T-helper 2 cell treated with Interferon-gamma antibody and Interleukin-4, amounts not matched to agents 100 ng/mL and 5 ng/mL, for 36 hours (primary cell): ENCODE results near the gene RFX2. TPM values are rescaled to one million over a fixed set of nuclear protein-coding genes. Genes with fewer than 3 reads are reported as not detected.
"Not testable (repeated sequence)": the region's sequence is repeated elsewhere in the genome, so short reads cannot be mapped to it uniquely, and the experiment has no call there.

Experiments
- intact Hi-C: fragments of 100-400 bp; cut with micrococcal nuclease; formaldehyde crosslinking; loops from one replicate; pipeline ENCODE4 v1.15.1; 2023
- total RNA-seq: library from RNA; stranded (reverse); gene quantifications from 2 replicates; pipeline ENCODE4 v1.2.3, GENCODE V29; 2022

RFX2 gene
- total RNA-seq, 1 donor from 2014 or later: 8.1 TPM

GRCh38 chr19:5975388-5975728, 134.9 kb downstream of the RFX2 start:
- intact Hi-C loops: loop anchor here (5.0 kb wide), 1 partner anchor 387 kb away; the partner anchor contains the start of gene CLPP

- intact Hi-C loops: loop anchor here (5.0 kb wide), 1 partner anchor 387 kb away; the partner anchor contains the start of gene CLPP
Measured at GRCh38 chr19:5974721-5975387, 135.4 kb downstream of the RFX2 start.

GRCh38 chr19:5973867-5974635, 136.2 kb downstream of the RFX2 start:
- intact Hi-C loops: no loop called here

- intact Hi-C loops: no loop called here
Measured at GRCh38 chr19:5973376-5973775, 136.9 kb downstream of the RFX2 start.

GRCh38 chr19:5972355-5972731, 138.0 kb downstream of the RFX2 start:
- intact Hi-C loops: no loop called here

GRCh38 chr19:5971714-5972354, 138.5 kb downstream of the RFX2 start:
- intact Hi-C loops: no loop called here

GRCh38 chr19:5969476-5969875, 140.8 kb downstream of the RFX2 start:
- intact Hi-C loops: no loop called here

GRCh38 chr19:5968431-5969373, 141.6 kb downstream of the RFX2 start:
- intact Hi-C loops: no loop called here

- intact Hi-C loops: no loop called here
Measured at GRCh38 chr19:5967994-5968430, 142.3 kb downstream of the RFX2 start.

GRCh38 chr19:5967571-5967970, 142.7 kb downstream of the RFX2 start:
- intact Hi-C loops: no loop called here

- intact Hi-C loops: no loop called here
Measured at GRCh38 chr19:5966941-5967340, 143.4 kb downstream of the RFX2 start.

- intact Hi-C loops: no loop called here
Measured at GRCh38 chr19:5966215-5966614, 144.1 kb downstream of the RFX2 start.

- intact Hi-C loops: no loop called here
Measured at GRCh38 chr19:5964816-5965565, 145.3 kb downstream of the RFX2 start.

GRCh38 chr19:5963855-5964254, 146.4 kb downstream of the RFX2 start:
- intact Hi-C loops: no loop called here

- intact Hi-C loops: not testable (repeated sequence)
Measured at GRCh38 chr19:5963259-5963658, 147.0 kb downstream of the RFX2 start.

- intact Hi-C loops: no loop called here
Measured at GRCh38 chr19:5961969-5962945, 148.0 kb downstream of the RFX2 start.

GRCh38 chr19:5961641-5961968, 148.7 kb downstream of the RFX2 start:
- intact Hi-C loops: not testable (repeated sequence)

GRCh38 chr19:5960005-5961001, 150.0 kb downstream of the RFX2 start:
- intact Hi-C loops: no loop called here
